Endodermal cell (in vitro differentiated cells): ENCODE results near the gene DDX39A. TPM values are rescaled to one million over a fixed set of nuclear protein-coding genes. Genes with fewer than 3 reads are reported as not detected.

ENCODE experiments used
- DNase-seq: peaks from one replicate; pipeline ENCODE4 v3.0.0-alpha.2; 2017
- H3K27ac ChIP-seq: 2 replicates; pipeline ENCODE4 v1.5.1; 2013; ENCODE audit warnings: mild to moderate bottlenecking, low read depth, low read length, moderate library complexity
- H3K27me3 ChIP-seq: 2 replicates; pipeline ENCODE4 v1.6.1; 2013; ENCODE audit warnings: mild to moderate bottlenecking, low read length, moderate library complexity; ENCODE audit not compliant: insufficient read depth, control insufficient read depth, poor library complexity, severe bottlenecking
- H3K36me3 ChIP-seq: 2 replicates; pipeline ENCODE4 v1.7.0; 2013; ENCODE audit warnings: mild to moderate bottlenecking, low read length, moderate library complexity; ENCODE audit not compliant: control insufficient read depth, insufficient read depth
- H3K4me1 ChIP-seq: one replicate; pipeline ENCODE4 v1.7.0; 2013; ENCODE audit warnings: low read length; ENCODE audit not compliant: control insufficient read depth, insufficient read depth
- H3K4me3 ChIP-seq: 2 replicates; pipeline ENCODE4 v1.5.1; 2013; ENCODE audit warnings: mild to moderate bottlenecking, low read length, moderate library complexity
- H3K9ac ChIP-seq: 2 replicates; pipeline ENCODE4 v1.6.1; 2013; ENCODE audit warnings: mild to moderate bottlenecking, low read length, moderate library complexity; ENCODE audit not compliant: poor library complexity, severe bottlenecking; ENCODE audit errors: extremely low read depth
- H3K9me3 ChIP-seq: 2 replicates; pipeline ENCODE4 v1.6.1; 2013; ENCODE audit warnings: mild to moderate bottlenecking, low read length, moderate library complexity; ENCODE audit not compliant: control insufficient read depth
- H3K27ac Mint-ChIP-seq: 2 replicates; pipeline ENCODE4 v1.8.0; 2020; ENCODE audit warnings: mixed read lengths
- H3K27me3 Mint-ChIP-seq: 2 replicates; pipeline ENCODE4 v1.8.0; 2021; ENCODE audit warnings: mild to moderate bottlenecking, mixed read lengths; ENCODE audit not compliant: insufficient read depth
- H3K36me3 Mint-ChIP-seq: 2 replicates; pipeline ENCODE4 v1.8.0; 2020; ENCODE audit warnings: low read depth, mixed read lengths
- H3K4me1 Mint-ChIP-seq: 2 replicates; pipeline ENCODE4 v1.8.0; 2020; ENCODE audit warnings: mixed read lengths
- H3K4me3 Mint-ChIP-seq: 2 replicates; pipeline ENCODE4 v1.8.0; 2020; ENCODE audit warnings: mild to moderate bottlenecking, moderate library complexity, mixed read lengths
- H3K9me3 Mint-ChIP-seq: 2 replicates; pipeline ENCODE4 v1.8.0; 2020; ENCODE audit warnings: mild to moderate bottlenecking, mixed read lengths
- WGBS, 2 experiments: methylation state at CpG; one replicate each; pipeline versions ENCODE4 v1.1.5 to v1.1.7; 2013; ENCODE audit warnings: missing lambda C conversion rate in 2 of 2, mixed read lengths in 1 of 2; ENCODE audit not compliant: insufficient coverage in 1 of 2, insufficient read length in 1 of 2; 5-methylcytosine and 5-hydroxymethylcytosine counted together
- total RNA-seq, 2 donors: library from RNA; stranded (reverse); fragmentation: NEBNext Ultra II Directional in 1 of 2; extraction: Animal tissue kit (Norgen Biotek cat#: 25700) in 1 of 2; gene quantifications; 2 replicates in 1 of 2; 3 replicates in 1 of 2; pipeline ENCODE4 v1.2.1, GENCODE V29; 2021
- TF ChIP-seq, protein P1 (sequence below): fragments of 200-600 bp; sonication (generic); conservative IDR thresholded peaks from 2 replicates; pipeline ENCODE4 v1.5.0; 2021; ENCODE audit warnings: antibody characterized with exemption, mild to moderate bottlenecking

Gene DDX39A
- total RNA-seq, 2 donors from 2014 or later, result 82.5 to 86.1 TPM

DNA sequence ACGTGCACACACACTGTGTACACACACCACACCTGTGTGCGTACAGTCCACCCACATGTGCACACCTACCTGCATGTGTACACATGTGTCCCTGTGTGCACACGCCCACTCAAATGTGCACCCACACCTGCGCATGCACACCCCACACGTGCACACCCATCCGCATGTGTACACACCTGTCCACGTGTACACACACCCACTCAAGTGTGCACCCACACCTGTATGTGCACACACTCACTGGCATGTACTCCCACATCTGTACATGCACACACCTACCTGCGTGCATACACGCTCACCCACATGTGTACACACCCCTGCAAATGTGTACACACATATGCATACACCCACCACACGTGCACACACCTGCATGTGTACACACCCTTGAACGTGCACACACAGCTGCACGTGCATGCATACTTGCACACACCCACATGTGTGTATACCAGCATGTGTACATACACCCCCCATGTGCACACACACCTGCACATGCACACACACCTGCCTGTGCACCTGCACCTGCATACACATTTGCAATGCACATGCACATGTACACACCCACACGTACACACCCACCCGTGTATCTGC lies 24.6 kb upstream of the DDX39A start:
- TF ChIP-seq, protein P1, sequence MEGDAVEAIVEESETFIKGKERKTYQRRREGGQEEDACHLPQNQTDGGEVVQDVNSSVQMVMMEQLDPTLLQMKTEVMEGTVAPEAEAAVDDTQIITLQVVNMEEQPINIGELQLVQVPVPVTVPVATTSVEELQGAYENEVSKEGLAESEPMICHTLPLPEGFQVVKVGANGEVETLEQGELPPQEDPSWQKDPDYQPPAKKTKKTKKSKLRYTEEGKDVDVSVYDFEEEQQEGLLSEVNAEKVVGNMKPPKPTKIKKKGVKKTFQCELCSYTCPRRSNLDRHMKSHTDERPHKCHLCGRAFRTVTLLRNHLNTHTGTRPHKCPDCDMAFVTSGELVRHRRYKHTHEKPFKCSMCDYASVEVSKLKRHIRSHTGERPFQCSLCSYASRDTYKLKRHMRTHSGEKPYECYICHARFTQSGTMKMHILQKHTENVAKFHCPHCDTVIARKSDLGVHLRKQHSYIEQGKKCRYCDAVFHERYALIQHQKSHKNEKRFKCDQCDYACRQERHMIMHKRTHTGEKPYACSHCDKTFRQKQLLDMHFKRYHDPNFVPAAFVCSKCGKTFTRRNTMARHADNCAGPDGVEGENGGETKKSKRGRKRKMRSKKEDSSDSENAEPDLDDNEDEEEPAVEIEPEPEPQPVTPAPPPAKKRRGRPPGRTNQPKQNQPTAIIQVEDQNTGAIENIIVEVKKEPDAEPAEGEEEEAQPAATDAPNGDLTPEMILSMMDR, result no peak
- no peak overlapping the region for H3K4me3 ChIP-seq
- no peaks in the 10 kb centered on the region for H3K27me3 ChIP-seq
- Mint-ChIP-seq H3K9me3 (no peaks in the 10 kb centered on the region), H3K27me3 (no peaks in the 10 kb centered on the region), H3K36me3 (peaks cover 52% of the 10 kb centered on the region), H3K27ac (no peak overlapping the region), H3K4me3 (no peak overlapping the region), H3K4me1 (no peaks in the 10 kb centered on the region)
- H3K27ac ChIP-seq, result no peak overlapping the region
- no peaks in the 10 kb centered on the region for H3K4me1 ChIP-seq
- no peak for DNase-seq
- peaks cover 37% of the 10 kb centered on the region for H3K36me3 ChIP-seq
- WGBS, 2 experiments, result 93 to 95% methylated on average over 8 to 14 of the region's 14 CpGs
- no peaks in the 10 kb centered on the region for H3K9me3 ChIP-seq
- H3K9ac ChIP-seq, result no peak overlapping the region

DNA sequence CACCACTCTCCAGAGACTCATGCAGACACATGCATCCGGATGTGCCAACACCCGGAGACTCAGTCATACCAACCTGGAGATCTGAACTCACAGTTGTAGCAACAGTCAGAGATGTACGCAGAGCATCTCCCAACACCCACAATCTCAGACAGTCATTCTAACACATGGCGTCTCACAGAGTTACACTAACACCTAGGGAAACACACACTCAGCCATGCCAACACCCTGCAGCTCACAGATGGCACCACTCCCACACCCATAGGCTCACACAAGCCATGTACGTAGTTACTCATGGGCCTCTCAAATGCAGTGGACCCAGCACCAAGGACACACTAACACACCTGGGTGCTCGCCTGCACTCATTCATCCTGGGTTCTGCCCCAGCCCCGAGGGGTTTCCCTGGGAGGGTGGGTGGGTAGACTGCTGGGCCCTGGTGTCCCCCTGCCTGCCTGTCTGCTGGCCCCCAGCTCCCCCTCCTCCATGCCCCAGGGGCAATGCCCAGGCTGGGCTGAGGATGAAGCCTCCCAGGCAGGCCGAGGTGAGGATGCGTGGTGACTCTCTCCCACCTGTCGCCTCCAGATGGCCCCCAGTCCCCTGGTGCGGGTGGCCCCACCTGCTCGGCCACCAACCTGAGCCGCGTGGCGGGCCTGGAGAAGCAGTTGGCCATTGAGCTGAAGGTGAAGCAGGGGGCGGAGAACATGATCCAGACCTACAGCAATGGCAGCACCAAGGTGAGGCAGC lies 23.9 kb upstream of the DDX39A start:
- H3K4me3 ChIP-seq, result no peak overlapping the region
- TF ChIP-seq, protein P1, result no peak
- H3K9me3 Mint-ChIP-seq, result no peaks in the 10 kb centered on the region
- H3K9me3 ChIP-seq, result no peaks in the 10 kb centered on the region
- 89 to 96% methylated on average over 3 to 15 of the region's 16 CpGs for WGBS, 2 experiments
- no peak overlapping the region for H3K4me3 Mint-ChIP-seq
- H3K27ac Mint-ChIP-seq, result peak overlapping the region; percentile 59
- H3K9ac ChIP-seq, result no peak overlapping the region
- H3K4me1 ChIP-seq, result no peaks in the 10 kb centered on the region
- no peaks in the 10 kb centered on the region for H3K27me3 Mint-ChIP-seq
- H3K27ac ChIP-seq, result no peak overlapping the region
- no peaks in the 10 kb centered on the region for H3K4me1 Mint-ChIP-seq
- H3K27me3 ChIP-seq, result no peaks in the 10 kb centered on the region
- H3K36me3 Mint-ChIP-seq, result peaks cover 47% of the 10 kb centered on the region
- H3K36me3 ChIP-seq, result peaks cover 37% of the 10 kb centered on the region
- no peak for DNase-seq

DNA sequence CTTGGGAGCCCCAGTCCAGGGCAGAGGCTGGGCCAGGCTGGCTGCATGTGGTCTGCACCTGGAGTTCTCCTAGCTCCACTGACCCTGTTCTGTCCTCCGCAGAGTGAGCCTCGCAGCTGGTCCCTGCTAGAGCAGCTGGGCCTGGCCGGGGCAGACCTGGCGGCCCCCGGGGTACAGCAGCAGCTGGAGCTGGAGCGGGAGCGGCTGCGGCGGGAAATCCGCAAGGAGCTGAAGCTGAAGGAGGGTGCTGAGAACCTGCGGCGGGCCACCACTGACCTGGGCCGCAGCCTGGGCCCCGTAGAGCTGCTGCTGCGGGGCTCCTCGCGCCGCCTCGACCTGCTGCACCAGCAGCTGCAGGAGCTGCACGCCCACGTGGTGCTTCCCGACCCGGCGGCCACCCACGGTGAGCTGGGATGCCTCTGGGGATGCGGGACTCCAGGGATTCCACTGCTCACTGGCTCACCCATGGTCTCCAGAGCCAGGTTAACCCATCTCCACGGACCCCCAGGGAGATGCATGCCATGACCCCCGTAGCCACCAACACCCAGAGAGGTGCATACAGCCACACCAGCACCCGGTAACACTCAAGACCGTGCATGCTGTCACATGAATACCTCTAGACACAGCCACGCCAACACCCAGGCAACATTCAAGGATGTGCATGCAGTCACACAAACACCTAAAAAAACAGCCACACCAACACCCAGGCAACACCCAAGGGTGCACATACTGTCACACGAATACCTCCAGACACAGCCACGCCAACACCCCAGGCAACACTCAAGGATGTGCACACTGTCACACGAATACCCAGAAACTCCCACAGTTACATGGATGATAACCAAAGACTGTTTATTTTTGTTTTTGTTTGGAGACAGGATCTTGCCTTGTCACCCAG lies 22.1 kb upstream of the DDX39A start:
- no peak overlapping the region for H3K27ac ChIP-seq
- H3K27me3 Mint-ChIP-seq, result no peaks in the 10 kb centered on the region
- H3K36me3 ChIP-seq, result peaks cover 38% of the 10 kb centered on the region
- no peak overlapping the region for H3K4me3 ChIP-seq
- WGBS, 2 experiments, result 94 to 95% methylated on average over 17 to 34 of the region's 34 CpGs
- no peaks in the 10 kb centered on the region for H3K4me1 ChIP-seq
- no peak overlapping the region for H3K9ac ChIP-seq
- H3K36me3 Mint-ChIP-seq, result peaks cover 35% of the 10 kb centered on the region
- H3K4me3 Mint-ChIP-seq, result no peak overlapping the region
- no peak for DNase-seq
- TF ChIP-seq, protein P1, result no peak
- H3K9me3 Mint-ChIP-seq, result no peaks in the 10 kb centered on the region
- H3K9me3 ChIP-seq, result no peaks in the 10 kb centered on the region
- no peak overlapping the region for H3K27ac Mint-ChIP-seq
- H3K27me3 ChIP-seq, result no peaks in the 10 kb centered on the region
- no peaks in the 10 kb centered on the region for H3K4me1 Mint-ChIP-seq
